Stimulated activated CD4-positive, alpha-beta T cell treated with anti-CD3 and anti-CD28 coated beads, Interleukin-2, amount 100 ng/mL, for 4 hours (primary cell): ENCODE results near the gene HRH1.
A peak's percentile ranks its signal among the peaks of the same experiment; 100 is the strongest.
"Not testable (repeated sequence)": the region's sequence is repeated elsewhere in the genome, so short reads cannot be mapped to it uniquely, and the experiment has no call there.

Experiments
- DNase-seq: peaks from one replicate; pipeline ENCODE4 v3.0.0-alpha.2; 2020; ENCODE audit warnings: low read depth

The HRH1 gene

DNA sequence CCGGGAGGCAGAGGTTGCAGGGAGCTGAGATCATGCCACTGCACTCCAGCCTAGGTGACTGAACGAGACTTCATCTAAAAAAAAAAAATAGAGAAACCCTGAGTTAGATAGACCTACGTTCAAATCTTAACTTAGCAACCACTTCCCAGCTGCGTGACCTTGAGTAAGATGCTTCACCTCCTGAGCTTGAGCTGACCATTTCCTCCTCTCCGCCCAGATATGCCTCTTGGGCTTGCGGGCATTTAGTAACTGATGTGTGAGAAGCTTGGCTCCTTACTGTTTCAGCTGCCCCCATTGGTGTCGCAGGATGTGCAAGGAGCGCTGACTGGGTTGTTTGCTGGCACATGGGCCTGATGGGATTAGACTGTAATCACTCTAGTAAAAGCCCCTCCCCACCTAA is 91.0 kb downstream of the HRH1 start:
- no peak for DNase-seq

- DNase-seq = no peak
These were observed 91.8 kb downstream of the HRH1 start for GRCh38 chr3:11245827-11246662.

DNA sequence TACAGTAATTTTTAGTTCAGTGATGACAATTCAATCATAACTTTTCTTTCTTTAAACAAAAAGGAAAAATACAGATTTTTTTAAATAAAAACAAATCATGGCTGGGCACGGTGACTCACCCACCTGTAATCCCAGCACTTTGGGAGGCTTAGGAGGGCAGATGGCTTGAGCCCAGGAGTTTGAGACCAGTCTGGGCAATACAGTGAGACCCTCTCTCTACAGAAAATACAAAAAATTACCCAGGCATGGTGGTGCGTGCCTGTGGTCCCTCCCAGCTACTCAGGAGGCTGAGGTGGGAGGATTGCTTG is 92.3 kb downstream of the HRH1 start:
- DNase-seq = no peak

GRCh38 chr3:11247362-11247761 is 93.1 kb downstream of the HRH1 start:
- DNase-seq = no peak

- DNase-seq = no peak
These were observed 94.3 kb downstream of the HRH1 start for GRCh38 chr3:11248596-11248995.

DNA sequence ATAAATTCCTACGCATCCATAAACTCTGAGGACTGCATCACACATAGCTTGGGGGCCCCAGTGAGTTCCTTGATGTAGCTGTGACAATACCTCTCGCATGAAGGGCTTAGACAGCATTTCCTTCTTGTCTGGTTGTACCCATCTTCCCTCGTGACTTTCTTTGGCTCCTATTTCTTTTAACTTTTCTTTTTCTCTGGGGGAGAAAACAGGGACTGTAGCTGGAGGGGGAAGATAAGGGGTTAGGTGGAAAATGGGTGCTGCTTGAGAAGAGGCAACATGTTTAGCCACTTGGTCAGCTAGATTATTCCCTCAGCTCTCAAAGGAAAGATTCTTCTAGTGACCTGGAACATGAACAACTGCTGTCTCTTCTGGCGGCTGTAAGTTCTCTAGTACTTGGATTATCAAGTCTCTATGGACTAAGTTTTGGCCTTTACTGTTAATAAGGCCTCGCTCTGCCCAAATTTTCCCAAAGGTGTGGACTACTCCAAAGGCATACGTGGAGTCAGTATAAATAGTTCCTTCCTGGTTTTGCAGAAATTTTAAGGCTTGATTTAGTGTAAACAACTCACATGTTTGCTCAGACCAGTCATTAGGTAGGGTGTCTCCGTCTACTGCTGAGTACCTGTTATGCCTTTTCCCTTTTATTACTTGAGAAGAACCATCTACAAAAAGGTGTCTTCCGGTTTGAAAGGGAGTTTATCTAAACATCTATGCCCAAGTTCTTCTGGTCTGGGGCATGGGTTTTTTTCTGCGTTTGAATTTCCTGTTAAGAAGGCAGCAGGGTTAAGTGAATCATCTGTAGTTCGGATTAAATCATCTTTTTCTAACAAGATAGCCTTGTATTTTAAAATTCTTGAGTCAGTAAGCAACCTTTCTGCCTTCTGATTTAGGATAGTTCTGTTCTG is 96.9 kb downstream of the HRH1 start:
- no peak for DNase-seq

DNA sequence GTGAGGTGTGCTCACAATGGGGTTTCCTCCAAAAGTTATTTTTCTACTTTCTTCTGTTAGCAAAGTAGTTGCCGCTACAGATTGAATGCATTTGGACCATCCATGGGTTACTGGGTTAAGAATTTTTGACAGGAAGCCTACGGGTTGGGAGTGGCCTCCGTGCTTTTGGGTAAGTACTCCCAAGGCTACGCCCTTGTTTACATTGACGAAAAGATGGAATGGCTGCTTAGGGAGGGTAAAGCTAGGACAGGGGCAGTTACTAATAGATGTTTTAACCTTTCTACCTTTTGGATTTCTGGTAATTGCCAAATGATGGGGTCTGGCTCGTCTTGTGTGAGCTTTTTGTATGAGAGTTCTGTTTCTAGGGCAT is 97.5 kb downstream of the HRH1 start:
- DNase-seq = no peak

GRCh38 chr3:11254876-11255275 is 100.6 kb downstream of the HRH1 start:
- DNase-seq = no peak

GRCh38 chr3:11255537-11255936 is 101.2 kb downstream of the HRH1 start:
- DNase-seq = not testable (repeated sequence)

- no peak for DNase-seq
These were observed 104.7 kb downstream of the HRH1 start for GRCh38 chr3:11258958-11259357.

DNA sequence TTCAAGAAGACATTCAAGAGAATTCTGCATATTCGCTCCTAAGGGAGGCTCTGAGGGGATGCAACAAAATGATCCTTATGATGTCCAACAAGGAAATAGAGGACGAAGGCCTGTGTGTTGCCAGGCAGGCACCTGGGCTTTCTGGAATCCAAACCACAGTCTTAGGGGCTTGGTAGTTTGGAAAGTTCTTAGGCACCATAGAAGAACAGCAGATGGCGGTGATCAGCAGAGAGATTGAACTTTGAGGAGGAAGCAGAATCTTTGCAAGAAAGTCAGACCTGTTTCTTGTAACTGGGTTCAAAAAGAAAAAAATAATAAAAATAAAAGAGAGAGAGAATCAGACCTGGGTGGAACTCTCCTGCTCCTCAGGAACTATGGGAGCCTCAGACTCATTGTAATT is 106.2 kb downstream of the HRH1 start:
- no peak for DNase-seq

- DNase-seq = no peak
These were observed 114.7 kb downstream of the HRH1 start for GRCh38 chr3:11269007-11269406.

GRCh38 chr3:11271986-11272904 is 118.0 kb downstream of the HRH1 start, which contains the start of gene ATG7:
Gene ATG7 (plus strand): TSS chr3:11272397. CDS start chr3:11298696, 26,299 bp downstream.
- DNase-seq = peak; percentile 96

- no peak for DNase-seq
These were observed 118.7 kb downstream of the HRH1 start for GRCh38 chr3:11272906-11273574.

- no peak for DNase-seq
These were observed 119.6 kb downstream of the HRH1 start for GRCh38 chr3:11273891-11274291.

DNA sequence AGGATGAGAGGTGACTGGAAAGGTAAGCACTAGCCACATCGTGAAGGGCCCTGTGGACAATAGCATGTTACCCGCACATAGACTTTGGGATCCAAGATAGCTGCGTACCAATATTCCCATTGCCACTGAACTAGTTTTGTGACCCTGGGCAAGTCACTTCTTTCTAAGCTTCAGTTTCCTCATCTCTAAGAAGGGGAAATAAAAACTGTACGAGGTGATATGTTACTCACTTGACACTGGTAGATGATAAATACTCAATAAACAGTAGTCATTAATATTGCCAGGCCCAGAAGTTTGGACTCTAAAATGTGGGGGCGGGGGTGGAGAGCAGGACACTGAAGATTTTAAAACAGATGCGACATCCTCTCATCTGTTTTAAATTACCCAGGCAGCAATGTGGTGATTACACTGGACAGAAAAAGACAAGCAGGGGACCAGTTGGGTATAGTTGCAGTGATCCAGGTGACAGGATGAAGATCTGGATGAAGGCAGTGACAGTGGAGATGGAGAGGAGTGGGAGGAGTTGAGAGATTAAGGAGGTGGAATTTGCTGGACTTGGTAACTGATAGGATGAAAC is 120.4 kb downstream of the HRH1 start:
- DNase-seq = no peak

GRCh38 chr3:11275926-11276325 is 121.6 kb downstream of the HRH1 start:
- DNase-seq = no peak

DNA sequence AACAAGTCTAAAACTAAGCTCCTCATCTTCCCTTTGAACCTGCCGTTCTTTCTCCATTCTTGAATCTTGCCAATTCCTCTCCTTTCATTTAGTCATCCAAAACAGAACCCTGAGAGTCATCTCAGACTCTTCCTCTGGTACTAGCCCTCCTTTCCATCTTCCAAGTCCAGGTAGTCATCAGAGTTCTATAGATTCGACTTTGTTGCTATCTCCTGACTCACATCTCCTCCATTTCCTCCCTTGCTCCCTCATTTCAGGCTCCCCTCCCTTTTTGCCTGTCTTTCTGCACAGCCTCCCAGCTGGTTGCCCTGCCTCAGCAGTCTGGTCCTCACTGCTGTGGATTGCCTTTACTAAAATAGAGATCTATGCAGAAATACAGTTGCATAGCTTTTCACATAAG is 122.6 kb downstream of the HRH1 start:
- DNase-seq = no peak

DNA sequence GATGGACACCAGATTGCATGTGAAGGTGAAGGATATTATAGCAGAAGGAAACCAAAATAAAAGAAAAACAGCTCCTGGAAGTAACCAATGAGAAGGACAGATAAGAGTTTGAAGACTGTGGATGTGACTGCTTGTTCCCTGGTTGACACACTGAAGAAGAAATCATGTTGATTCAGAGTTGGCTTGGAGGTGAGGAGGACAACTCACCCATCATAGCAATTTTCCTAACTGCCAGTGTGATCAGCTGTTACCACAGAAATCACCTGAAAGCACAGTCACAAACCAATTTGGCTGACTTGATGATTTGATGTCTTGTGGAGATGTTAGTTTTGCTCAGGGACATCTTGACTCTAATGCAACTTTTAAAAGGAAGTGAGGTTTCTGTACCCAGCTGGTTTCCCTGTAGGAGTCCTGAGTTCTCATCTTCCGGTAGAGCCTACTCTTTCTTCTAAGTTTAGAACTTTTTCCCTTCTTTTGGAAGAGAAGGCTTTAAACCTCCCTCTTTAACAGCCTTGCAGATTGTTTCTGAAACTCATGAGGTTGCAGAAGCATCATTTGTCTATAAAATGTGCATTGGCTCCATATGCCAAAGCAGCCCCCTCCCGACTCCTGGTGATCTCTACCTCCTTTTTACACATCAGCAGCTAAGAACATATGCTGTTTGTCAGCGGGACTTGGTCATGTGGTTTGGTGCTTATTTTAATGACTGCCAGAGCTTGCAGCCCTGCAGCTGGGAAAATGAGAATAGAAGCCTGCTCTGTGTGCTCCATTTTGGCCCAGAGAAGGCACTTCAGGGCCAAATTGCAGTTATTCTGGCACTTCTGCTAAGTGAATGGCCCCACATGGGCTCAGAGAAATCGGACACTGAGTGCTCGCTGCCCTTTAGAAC is 128.2 kb downstream of the HRH1 start:
- DNase-seq = no peak

- no peak for DNase-seq
These were observed 128.8 kb downstream of the HRH1 start for GRCh38 chr3:11283139-11283475.
